UCSD-AML1 (cell line): ENCODE results near the gene HSPB2.
"Not testable (repeated sequence)": the region's sequence is repeated elsewhere in the genome, so short reads cannot be mapped to it uniquely, and the experiment has no call there.

Experiments
- DNase-seq: peaks from one replicate; lab custom pipeline; 2025; ENCODE audit not compliant: unreplicated experiment; lab: John Stamatoyannopoulos, UW

The HSPB2 gene

GRCh38 chr11:111912535-111912934 is at the start of gene HSPB2:
Gene HSPB2, plus strand, starts transcription at chr11:111912734. Its CDS starts 96 bp downstream, at chr11:111912830.
- DNase-seq: no peak

DNA sequence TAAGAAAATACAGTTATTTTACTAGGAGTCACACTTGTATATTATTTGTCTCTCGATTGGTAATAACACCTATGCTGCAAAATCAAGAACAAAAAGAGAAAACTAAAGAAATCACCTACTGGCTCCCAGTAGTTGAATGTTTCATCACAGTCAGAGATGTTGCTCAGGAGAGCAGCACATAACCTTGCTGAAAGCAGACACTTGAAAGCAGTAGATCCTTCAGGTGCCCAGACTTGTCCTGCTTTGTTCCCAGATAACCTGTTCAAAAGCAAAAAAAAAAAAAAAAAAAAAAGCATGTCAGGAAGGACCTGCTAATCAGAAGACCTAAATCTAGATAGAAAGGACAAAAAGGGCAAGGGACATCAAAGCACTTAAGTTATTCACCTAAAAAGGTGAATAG is 42.4 kb upstream of the HSPB2 start:
- no peak for DNase-seq

GRCh38 chr11:111870522-111870885 is 42.0 kb upstream of the HSPB2 start:
- DNase-seq: no peak

DNA sequence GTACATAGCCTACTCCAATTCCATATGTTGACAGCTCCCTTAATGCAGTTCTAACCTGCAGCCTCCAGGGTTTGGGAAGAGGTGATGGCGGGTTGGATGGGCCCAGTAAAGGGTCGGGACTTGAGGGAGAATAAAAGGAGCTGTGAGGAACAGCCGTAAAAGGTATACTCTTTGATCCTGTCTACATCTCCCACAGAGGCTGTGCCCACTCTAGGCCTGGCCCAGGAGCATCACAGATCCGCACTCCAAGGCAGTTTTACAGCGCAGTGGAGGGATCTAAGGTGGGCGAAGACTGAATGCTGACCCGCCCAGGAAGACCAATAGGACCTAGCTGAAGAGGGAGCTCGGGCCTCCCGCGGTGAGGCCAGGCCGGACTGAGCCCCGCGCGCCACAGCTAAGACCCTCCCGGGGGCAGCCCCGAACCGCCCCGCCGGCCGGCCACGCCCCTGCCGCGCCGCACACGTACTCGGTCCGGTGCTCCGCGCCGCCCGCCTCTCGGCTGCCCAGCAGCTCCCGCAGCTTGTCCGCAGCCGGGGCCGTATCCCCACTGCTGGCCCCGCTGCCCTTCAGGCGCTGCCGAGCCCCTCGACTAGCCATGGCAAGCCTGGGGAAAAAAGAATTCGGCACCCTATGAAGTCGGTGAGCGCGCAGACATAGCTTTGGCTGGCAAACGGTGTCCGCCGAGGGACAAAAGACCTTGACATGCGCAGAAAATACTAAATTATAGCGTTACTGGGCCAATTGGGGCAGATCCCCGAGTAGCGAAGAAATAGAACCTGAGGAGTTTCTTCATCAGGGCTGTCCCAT is 41.4 kb upstream of the HSPB2 start, which contains the start of gene ALG9:
Gene ALG9, minus strand, starts transcription at position 696 of the 807 bp plus-strand sequence. Its CDS starts 99 bp downstream, at position 597.
- DNase-seq: peak; percentile 87

DNA sequence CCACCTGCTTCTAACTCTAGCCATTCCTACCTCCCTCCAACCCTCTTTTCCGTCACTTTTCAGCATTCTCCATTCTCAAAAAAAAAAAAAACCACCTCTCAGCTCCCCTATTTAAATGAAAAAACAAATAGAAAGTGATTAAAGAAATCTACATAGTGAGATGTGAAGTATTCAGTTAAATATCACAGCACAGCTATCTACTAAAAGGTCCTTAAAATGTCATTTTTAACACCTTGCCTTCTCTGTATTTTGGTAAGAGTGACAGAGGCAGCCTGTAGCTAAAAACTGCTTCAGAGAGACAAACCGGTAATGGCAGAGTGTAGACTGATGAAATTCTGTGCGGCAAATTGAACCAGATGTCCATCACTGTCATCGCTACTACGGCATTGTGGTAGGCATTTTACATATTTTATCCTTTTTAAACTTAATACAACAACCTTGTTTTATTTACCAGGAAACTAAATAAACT is 40.8 kb upstream of the HSPB2 start:
- DNase-seq: no peak

GRCh38 chr11:111878385-111878848 is 34.1 kb upstream of the HSPB2 start:
- DNase-seq: no peak

DNA sequence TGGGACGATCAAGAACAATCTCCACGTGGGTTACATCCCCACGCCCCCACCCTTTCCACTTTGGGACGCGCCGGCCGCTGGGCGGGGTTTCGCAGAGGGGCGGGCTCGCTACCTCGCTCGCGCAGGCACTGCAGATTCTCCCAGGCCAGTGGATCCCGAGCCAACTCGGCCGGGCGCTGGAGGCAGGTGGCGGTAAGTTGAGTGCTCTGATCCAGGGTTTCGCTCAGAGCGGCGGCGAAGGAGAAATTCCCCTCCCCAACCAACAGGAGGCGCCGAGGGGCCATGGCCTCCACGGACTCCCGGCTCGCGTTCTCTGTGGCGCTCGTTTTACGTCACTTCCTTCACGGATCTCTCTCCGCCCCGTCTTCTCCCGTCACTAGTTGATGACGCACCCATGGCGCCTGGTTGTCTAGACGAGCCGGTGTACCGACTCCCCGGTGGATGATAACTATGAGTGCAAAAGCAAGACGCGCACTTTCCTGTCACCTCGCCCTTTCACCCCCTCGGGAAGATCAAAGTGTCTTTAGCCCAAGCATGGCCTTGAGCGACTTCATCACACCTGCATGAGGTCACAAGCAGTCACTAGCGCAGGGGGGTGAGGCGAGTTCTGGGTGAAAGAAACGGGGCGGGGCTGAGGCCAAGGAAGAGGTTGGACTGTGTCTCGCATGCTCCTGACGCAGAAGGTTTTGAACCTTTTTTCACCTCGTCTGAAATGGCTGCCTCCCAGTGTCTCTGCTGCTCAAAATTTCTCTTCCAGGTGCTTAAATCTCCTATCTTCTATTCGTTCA is 33.5 kb upstream of the HSPB2 start, which contains the start of the genes CFAP68 and FDXACB1:
Gene CFAP68, plus strand, starts transcription at position 693 of the 788 bp plus-strand sequence. Its CDS starts 20 bp downstream, at position 713.
Gene FDXACB1, minus strand, starts transcription at position 317 of the 788 bp plus-strand sequence. Its CDS starts 33 bp downstream, at position 284.
- DNase-seq: peak; percentile 96

- DNase-seq: no peak
These were observed 32.9 kb upstream of the HSPB2 start for GRCh38 chr11:111879637-111879960.

DNA sequence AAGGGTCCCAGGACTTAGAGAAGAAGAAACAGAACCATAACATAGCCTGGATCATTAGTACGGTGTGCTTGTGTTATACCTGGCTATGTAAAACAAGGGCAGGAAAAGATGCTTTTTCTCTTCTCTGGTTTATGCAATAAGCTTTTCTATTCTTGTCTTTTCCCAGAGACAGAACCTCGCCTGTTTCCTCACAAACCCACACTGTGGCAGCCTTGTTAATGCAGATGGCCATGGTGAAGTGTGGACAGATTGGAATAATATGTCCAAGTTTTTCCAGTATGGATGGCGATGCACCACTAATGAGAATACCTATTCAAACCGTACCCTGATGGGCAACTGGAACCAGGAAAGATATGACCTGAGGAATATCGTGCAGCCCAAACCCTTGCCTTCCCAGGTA is 30.3 kb upstream of the HSPB2 start:
- DNase-seq: no peak

DNA sequence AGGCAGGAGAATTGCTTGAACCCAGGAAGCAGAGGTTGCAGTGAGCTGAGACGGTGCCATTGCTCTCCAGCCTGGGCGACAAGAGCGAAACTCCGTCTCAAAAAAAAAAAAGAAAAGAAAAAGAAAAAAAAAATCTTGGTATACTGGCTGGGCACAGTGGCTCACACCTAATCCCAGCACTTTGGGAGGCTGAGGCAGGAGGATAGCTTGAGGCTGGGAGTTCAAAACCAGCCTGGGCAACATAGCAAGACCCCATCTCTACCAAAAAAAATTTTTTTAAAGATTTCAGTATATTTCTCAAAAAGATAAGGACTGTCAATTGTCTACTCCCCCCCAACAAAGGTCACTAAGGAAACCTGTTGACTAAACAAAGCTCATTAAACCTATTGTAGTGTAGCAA is 27.5 kb upstream of the HSPB2 start:
- DNase-seq: not testable (repeated sequence)

- no peak for DNase-seq
These were observed 26.5 kb upstream of the HSPB2 start for GRCh38 chr11:111886032-111886431.

- DNase-seq: no peak
These were observed 25.7 kb upstream of the HSPB2 start for GRCh38 chr11:111886844-111887243.

DNA sequence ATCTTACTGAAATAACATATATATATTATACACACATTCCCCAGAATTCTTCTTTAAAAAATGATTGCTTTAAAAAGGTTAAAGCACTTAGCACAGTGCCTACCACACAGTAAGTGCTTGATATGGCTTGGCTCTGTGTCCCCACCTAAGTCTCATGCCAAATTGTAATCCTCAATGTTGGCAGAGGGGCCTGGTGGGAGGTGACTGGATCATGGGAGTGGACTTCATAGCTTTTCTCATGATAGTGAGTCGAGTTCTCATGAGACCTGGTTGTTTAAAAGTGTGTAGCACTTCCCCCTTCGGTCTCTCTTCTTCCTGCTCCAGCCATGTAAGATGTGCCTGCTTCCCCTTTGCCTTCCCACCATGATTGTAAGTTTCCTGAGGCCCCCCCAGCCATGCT is 7.1 kb upstream of the HSPB2 start:
- DNase-seq: no peak

DNA sequence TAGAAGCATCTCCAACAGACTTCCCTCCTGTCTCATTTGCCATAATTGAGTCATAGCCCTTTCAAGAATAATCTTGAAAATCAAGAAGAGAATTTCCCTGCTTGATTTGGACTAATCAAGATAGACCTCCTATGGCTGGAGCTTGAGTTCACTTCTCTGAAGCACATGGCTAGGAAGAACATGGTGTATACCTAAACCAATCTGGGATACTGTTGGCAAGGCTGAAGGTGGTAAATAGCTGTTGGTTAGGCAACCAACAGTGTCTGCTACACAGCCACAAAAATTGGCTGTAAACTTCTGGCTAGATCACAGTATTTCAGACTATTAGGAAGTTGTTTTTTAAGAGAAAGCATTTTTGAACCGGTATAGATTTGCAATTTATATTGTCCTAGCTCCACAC is 5.9 kb upstream of the HSPB2 start:
- no peak for DNase-seq

DNA sequence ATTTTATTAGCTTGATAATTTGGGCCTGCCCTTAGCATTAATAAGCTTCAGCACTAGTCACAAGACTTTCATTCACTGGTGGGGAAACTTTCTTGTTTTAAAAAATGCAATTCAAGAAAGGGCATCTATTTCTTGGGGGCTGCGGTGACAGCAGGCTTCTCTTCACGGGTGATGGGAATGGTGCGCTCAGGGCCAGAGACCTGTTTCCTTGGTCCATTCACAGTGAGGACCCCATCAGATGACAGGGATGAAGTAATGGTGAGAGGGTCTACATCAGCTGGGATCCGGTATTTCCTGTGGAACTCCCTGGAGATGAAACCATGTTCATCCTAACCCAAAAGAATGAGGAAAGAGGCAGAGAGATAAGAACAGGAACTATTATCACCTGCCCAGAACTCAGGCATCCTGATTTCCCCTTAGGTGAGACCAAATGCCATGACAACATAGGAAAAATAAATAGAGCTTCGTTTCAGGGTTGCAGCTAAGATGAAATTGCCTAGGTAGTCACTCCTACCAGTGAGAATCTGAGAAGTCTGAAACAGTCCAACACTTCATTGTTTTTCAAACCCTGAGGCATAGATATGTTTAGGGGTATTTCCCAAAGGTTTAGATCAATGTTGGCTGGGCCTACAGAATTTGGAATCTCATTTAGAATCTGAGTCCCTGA is 3.8 kb upstream of the HSPB2 start:
- no peak for DNase-seq

DNA sequence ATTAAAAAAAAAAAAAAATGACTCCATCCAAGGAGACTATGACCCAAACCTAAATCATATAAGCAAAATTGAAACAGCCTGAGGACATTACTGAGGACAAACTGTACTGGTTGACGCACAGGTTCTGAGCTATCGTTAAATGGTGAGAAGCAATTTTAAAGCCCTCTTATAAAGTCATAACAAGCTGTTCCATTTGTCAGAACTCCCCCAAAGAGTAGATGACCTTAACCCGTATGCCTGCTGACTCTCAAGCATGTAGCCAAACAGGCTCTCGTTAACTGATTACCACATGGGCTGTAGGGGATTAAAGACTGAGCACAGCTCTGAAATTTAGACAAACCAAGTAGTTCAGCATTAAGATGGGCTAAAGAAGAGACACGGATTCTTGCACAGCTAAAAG is 3.2 kb upstream of the HSPB2 start:
- no peak for DNase-seq

DNA sequence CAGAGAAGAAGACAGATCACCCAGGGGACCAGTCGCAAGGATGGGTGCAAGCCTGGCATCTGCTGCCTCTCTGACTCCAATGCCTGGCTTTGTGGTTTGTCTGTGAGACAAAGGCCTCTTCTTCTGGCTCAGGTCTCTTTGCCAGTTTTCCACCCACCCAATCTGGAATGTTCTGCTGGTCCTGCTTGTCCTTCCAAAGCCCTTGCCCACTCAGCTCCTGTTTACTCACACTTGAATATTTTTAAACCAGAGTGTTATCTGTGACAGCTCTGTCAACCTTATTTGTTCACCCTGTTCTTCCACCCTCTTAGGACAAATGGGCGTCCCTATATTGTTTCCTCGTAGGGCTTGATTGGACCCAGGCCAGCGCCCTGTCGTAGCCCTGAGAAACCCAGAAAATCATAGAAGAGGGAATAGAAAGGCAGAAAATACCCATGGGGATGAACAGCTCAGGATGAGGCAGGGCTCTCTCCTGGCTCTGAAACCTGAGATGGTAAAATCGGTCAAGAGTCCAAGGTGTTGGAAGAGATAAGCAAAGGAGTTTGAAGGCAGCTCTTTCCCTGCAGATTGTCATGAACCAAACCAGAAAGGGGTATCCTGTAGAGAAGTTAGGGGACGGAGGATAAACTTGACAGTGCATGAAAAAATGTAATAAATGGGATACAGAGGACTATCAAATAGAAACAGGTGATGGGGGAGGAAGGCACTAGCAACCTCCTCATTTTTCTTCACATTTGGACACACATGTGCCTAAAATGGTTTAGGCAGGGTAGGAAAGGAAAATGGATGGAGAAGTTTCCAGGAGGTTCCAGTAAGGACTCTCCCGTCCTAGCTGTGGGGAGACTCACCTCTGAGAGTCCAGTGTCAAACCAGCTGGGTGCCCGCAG is 1.6 kb upstream of the HSPB2 start:
- no peak for DNase-seq

- no peak for DNase-seq
These were observed 752 bp upstream of the HSPB2 start, which contains the start of gene CRYAB for GRCh38 chr11:111911563-111912401. Gene CRYAB, minus strand, starts transcription at chr11:111911770. Its CDS starts 46 bp downstream, at chr11:111911724.
